Measurements from ENCODE around the gene HTT.
"Not testable (repeated sequence)": the region's sequence is repeated elsewhere in the genome, so short reads cannot be mapped to it uniquely, and the experiment has no call there.

The HTT gene

GRCh38 chr4:3085948-3086670 lies 11.6 kb downstream of the HTT start:
- no peak for FAIRE-seq

- no peak for FAIRE-seq
Measured at GRCh38 chr4:3087115-3087797, 12.8 kb downstream of the HTT start.

GRCh38 chr4:3091464-3091863 lies 17.0 kb downstream of the HTT start:
- no peak for FAIRE-seq

- not testable (repeated sequence) for FAIRE-seq
Measured at GRCh38 chr4:3094701-3095100, 20.2 kb downstream of the HTT start.

- FAIRE-seq = no peak
Measured at GRCh38 chr4:3096202-3096601, 21.7 kb downstream of the HTT start.

GRCh38 chr4:3098346-3098745 lies 23.9 kb downstream of the HTT start:
- no peak for FAIRE-seq

- FAIRE-seq = no peak
Measured at GRCh38 chr4:3106339-3107186, 32.1 kb downstream of the HTT start.

- FAIRE-seq = no peak
Measured at GRCh38 chr4:3107271-3107670, 32.8 kb downstream of the HTT start.

GRCh38 chr4:3107691-3108121 lies 33.2 kb downstream of the HTT start:
- no peak for FAIRE-seq

GRCh38 chr4:3108211-3108610 lies 33.7 kb downstream of the HTT start:
- no peak for FAIRE-seq

GRCh38 chr4:3111461-3111860 lies 37.0 kb downstream of the HTT start:
- FAIRE-seq = no peak

- no peak for FAIRE-seq
Measured at GRCh38 chr4:3112201-3112600, 37.7 kb downstream of the HTT start.

- no peak for FAIRE-seq
Measured at GRCh38 chr4:3112609-3113469, 38.4 kb downstream of the HTT start.

- FAIRE-seq = no peak
Measured at GRCh38 chr4:3114377-3114776, 39.9 kb downstream of the HTT start.

GRCh38 chr4:3115637-3116270 lies 41.3 kb downstream of the HTT start:
- no peak for FAIRE-seq

- FAIRE-seq = no peak
Measured at GRCh38 chr4:3116955-3117354, 42.5 kb downstream of the HTT start.

GRCh38 chr4:3118312-3118711 lies 43.8 kb downstream of the HTT start:
- no peak for FAIRE-seq

- FAIRE-seq = no peak
Measured at GRCh38 chr4:3119464-3119863, 45.0 kb downstream of the HTT start.

- FAIRE-seq = no peak
Measured at GRCh38 chr4:3121110-3121509, 46.6 kb downstream of the HTT start.

- FAIRE-seq = no peak
Measured at GRCh38 chr4:3121596-3121995, 47.1 kb downstream of the HTT start.

GRCh38 chr4:3122081-3122563 lies 47.6 kb downstream of the HTT start:
- no peak for FAIRE-seq

- no peak for FAIRE-seq
Measured at GRCh38 chr4:3123181-3123671, 48.7 kb downstream of the HTT start.
